HCT116 (cell line): Measurements from ENCODE around the gene FITM2. TPM values are rescaled to one million over a fixed set of nuclear protein-coding genes. Genes with fewer than 3 reads are reported as not detected.

Experiments
- ATAC-seq: fragments of 200-7000 bp; cut with Tn5 transposase; 2 replicates; pipeline ENCODE4 v1.9.1; 2020; ENCODE audit warnings: mild to moderate bottlenecking, moderate library complexity
- BruUV-seq: library from RNA; stranded (reverse); fragments of 400-500 nt; replicated peaks from 2 replicates; lab custom pipeline; 2021; lab: Mats Ljungman, UMichigan
- CTCF ChIA-PET: fragments of 300-600 bp; sonication (Branson Sonifier 250); formaldehyde crosslinking; loops from one replicate; lab custom pipeline; 2021; ENCODE audit warnings: antibody characterized with exemption; lab: Charles Lee
- POLR2A ChIA-PET: fragments of 300-600, 350-600 bp; sonication (Branson Sonifier 250); formaldehyde crosslinking; loops from one replicate; lab custom pipeline; 2021; ENCODE audit warnings: antibody characterized with exemption; lab: Charles Lee
- RAD21 ChIA-PET, 2 experiments: fragments of 300-600 bp; sonication (Branson Sonifier 250); formaldehyde crosslinking; loops; one replicate each; lab custom pipeline; 2023; ENCODE audit warnings: low total read pairs in 2 of 2; ENCODE audit not compliant: uncharacterized antibody in 2 of 2, unreplicated experiment in 2 of 2, low non-redundant PET in 1 of 2; lab: Charles Lee
- DNase-seq: peaks from one replicate; pipeline ENCODE4 v3.0.0-alpha.2; 2010; ENCODE audit warnings: low read depth, low spot score
- H2AFZ ChIP-seq: fragments of 200-600 bp; shearing (Covaris generic), sonication (generic); 2 replicates; pipeline ENCODE4 v1.6.1; 2017; ENCODE audit warnings: low read depth, mixed run types, mixed read lengths, antibody characterized with exemption, low read length; ENCODE audit not compliant: poor library complexity, severe bottlenecking
- H3K27ac ChIP-seq: 2 replicates; pipeline ENCODE4 v1.5.1; 2012; ENCODE audit warnings: low read depth, low read length
- H3K27me3 ChIP-seq: fragments of 200-600 bp; sonication (generic); 2 replicates; pipeline ENCODE4 v1.6.1; 2016; ENCODE audit warnings: mixed run types, low read length, mixed read lengths; ENCODE audit not compliant: insufficient read depth
- H3K36me3 ChIP-seq, 2 experiments: fragments of 200-500 bp in 1 of 2; fragments of 200-600 bp in 1 of 2; sonication (Bioruptor generic) in 1 of 2; sonication (generic) in 1 of 2; 2 replicates each; pipeline versions ENCODE4 v1.5.1 to v1.6.1; 2014 to 2016; ENCODE audit warnings: low read length in 2 of 2, inconsistent platforms in 1 of 2, mixed read lengths in 1 of 2, mixed run types in 1 of 2; ENCODE audit not compliant: insufficient read depth in 2 of 2, control insufficient read depth in 1 of 2
- H3K4me1 ChIP-seq, 2 experiments: fragments of 200-600 bp in 1 of 2; sonication (generic) in 1 of 2; 2 replicates each; pipeline versions ENCODE4 v1.5.1 to v1.6.1; 2012 to 2017; ENCODE audit warnings: low read length in 2 of 2, inconsistent platforms in 1 of 2, mild to moderate bottlenecking in 1 of 2, mixed read lengths in 1 of 2, mixed run types in 1 of 2, moderate library complexity in 1 of 2; ENCODE audit not compliant: insufficient read depth in 2 of 2, control insufficient read depth in 1 of 2
- H3K4me2 ChIP-seq: fragments of 200-600 bp; sonication (generic); 2 replicates; pipeline ENCODE4 v1.6.1; 2017; ENCODE audit warnings: mixed run types, low read length, mixed read lengths
- H3K4me3 ChIP-seq, 2 experiments: fragments of 200-600 bp in 1 of 2; sonication (generic) in 1 of 2; replicated peaks in 1 of 2; 2 replicates each; pipeline ENCODE4 v1.5.1; 2011 to 2016; ENCODE audit warnings: low read length in 2 of 2, control low read depth in 1 of 2, low read depth in 1 of 2, mild to moderate bottlenecking in 1 of 2, mixed read lengths in 1 of 2, mixed run types in 1 of 2
- H3K79me2 ChIP-seq: fragments of 200-600 bp; sonication (generic); 2 replicates; pipeline ENCODE4 v1.6.1; 2017; ENCODE audit warnings: mild to moderate bottlenecking, mixed run types, low read length, moderate library complexity, mixed read lengths; ENCODE audit not compliant: insufficient read depth
- H3K9ac ChIP-seq: fragments of 200-600 bp; sonication (generic); 2 replicates; pipeline ENCODE4 v1.6.1; 2016; ENCODE audit warnings: low read length, mixed read lengths
- H3K9me2 ChIP-seq: fragments of 200-600 bp; sonication (generic), shearing (Covaris generic); 2 replicates; pipeline ENCODE4 v1.6.1; 2017; ENCODE audit warnings: mixed run types, mild to moderate bottlenecking, moderate library complexity; ENCODE audit not compliant: insufficient read depth
- H3K9me3 ChIP-seq, 2 experiments: fragments of 200-500 bp in 1 of 2; fragments of 200-600 bp in 1 of 2; sonication (Bioruptor generic) in 1 of 2; sonication (generic) in 1 of 2; 2 replicates each; pipeline ENCODE4 v1.6.1; 2014 to 2017; ENCODE audit warnings: low read length in 2 of 2, mixed read lengths in 2 of 2, inconsistent platforms in 1 of 2, low read depth in 1 of 2, mild to moderate bottlenecking in 1 of 2, mixed run types in 1 of 2, moderate library complexity in 1 of 2; ENCODE audit not compliant: control insufficient read depth in 1 of 2, insufficient read depth in 1 of 2
- H4K20me1 ChIP-seq: fragments of 200-600 bp; sonication (generic), shearing (Covaris generic); 2 replicates; pipeline ENCODE4 v1.6.1; 2017; ENCODE audit warnings: mixed run types, mild to moderate bottlenecking, moderate library complexity; ENCODE audit not compliant: insufficient read depth
- EGR1 ChIP-seq: IDR thresholded peaks from 2 replicates; pipeline ENCODE4 v1.6.1; 2012; ENCODE audit warnings: low read depth
- SIN3A ChIP-seq: IDR thresholded peaks from 2 replicates; pipeline ENCODE4 v1.6.1; 2012; ENCODE audit warnings: low read depth
- SP1 ChIP-seq: IDR thresholded peaks from 2 replicates; pipeline ENCODE4 v1.6.1; 2012; ENCODE audit warnings: low read depth
- ZFX ChIP-seq: fragments of 450-650 bp; IDR thresholded peaks from 2 replicates; pipeline ENCODE4 v1.6.1; 2017
- ZNF274 ChIP-seq: fragments of 200-500 bp; sonication (Bioruptor generic); IDR thresholded peaks from 2 replicates; pipeline ENCODE4 v1.6.1; 2014; ENCODE audit warnings: mild to moderate bottlenecking, low read depth, low read length, inconsistent platforms
- intact Hi-C: fragments of 100-400 bp; cut with micrococcal nuclease; formaldehyde crosslinking; loops from 2 replicates; pipeline ENCODE4 v1.10.0; 2022
- total RNA-seq: library from RNA; stranded (reverse); gene quantifications from one replicate; pipeline ENCODE4 v1.2.1, GENCODE V29; 2021; ENCODE audit not compliant: unreplicated experiment
- TF ChIP-seq, protein P1 (sequence below): IDR thresholded peaks from 2 replicates; pipeline ENCODE4 v1.6.1; 2011; ENCODE audit warnings: mild to moderate bottlenecking, low read length, moderate library complexity; ENCODE audit not compliant: insufficient replicate concordance; ENCODE audit errors: extremely low read depth

The FITM2 gene
- total RNA-seq, 1 experiment from 2014 or later: 5.2 TPM

DNA sequence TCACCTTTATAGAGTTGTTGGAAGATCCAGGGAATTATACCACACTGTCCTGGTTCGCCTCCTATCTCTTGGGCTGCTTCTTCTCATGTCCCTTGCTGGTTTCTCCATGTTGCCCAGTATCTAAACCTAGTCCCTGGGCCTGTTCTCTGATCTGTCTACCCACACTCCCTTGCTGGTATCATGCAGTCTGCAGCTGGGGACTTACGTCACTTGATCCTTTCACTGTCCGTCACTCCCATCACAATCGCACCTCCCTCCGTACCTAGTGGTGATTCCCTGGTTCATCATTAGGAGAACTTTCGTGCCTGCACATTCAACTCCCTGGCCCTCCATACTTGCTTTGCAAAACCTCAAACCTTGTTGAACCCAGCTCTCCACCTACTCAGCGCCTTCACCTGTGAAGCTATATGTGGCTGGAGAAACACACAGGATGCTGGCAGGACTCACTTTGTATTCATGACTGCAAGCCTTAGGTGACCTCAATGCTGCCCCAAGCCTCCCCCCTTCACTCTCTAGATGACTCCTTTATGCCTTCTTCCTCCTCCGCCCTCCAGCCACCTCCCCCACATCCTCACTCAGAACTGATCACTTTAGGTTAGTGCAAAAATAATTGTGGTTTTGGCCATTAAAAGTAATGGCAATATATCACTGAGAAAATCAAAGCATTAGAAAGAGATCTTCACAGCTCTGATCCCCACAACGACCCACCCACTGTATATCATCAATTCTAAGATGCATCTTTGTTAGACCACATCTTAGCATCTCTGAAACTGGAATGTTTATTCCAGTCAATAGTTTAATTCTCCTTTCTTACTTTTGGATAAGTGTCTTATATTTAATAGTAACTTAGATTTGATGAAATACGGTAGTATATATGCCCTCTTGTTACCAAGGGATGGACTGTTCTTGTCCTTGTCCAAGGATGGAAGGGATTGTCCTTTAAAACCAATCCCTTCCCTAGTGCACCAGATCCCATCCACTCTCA lies 37.5 kb downstream of the FITM2 start:
- H3K9ac ChIP-seq: no peak overlapping the region

More for the DNA sequence above, 37.5 kb downstream of the FITM2 start:
- H3K79me2 ChIP-seq: no peaks in the 10 kb centered on the region
- BruUV-seq: no TSS peak
- H3K36me3 ChIP-seq: no peaks in the 10 kb centered on the region
- CTCF ChIA-PET: no interaction called here
- no peak overlapping the region for H2AFZ ChIP-seq
- H3K27ac ChIP-seq: no peak overlapping the region
- H3K4me3 ChIP-seq: no peak overlapping the region
- TF ChIP-seq SIN3A (no peak), ZFX (no peak), SP1 (no peak), EGR1 (no peak), ZNF274 (no peak)
- TF ChIP-seq, protein P1, sequence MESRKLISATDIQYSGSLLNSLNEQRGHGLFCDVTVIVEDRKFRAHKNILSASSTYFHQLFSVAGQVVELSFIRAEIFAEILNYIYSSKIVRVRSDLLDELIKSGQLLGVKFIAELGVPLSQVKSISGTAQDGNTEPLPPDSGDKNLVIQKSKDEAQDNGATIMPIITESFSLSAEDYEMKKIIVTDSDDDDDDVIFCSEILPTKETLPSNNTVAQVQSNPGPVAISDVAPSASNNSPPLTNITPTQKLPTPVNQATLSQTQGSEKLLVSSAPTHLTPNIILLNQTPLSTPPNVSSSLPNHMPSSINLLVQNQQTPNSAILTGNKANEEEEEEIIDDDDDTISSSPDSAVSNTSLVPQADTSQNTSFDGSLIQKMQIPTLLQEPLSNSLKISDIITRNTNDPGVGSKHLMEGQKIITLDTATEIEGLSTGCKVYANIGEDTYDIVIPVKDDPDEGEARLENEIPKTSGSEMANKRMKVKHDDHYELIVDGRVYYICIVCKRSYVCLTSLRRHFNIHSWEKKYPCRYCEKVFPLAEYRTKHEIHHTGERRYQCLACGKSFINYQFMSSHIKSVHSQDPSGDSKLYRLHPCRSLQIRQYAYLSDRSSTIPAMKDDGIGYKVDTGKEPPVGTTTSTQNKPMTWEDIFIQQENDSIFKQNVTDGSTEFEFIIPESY: no peak
- DNase-seq (no peak), ATAC-seq (no peak)
- POLR2A ChIA-PET: no interaction called here
- H3K27me3 ChIP-seq: no peaks in the 10 kb centered on the region; the same call in 1 of the 2 replicates
- H3K9me2 ChIP-seq: no peaks in the 10 kb centered on the region
- intact Hi-C loops: no loop called here
- H4K20me1 ChIP-seq: no peaks in the 10 kb centered on the region
- RAD21 ChIA-PET: no interaction called here
- H3K9me3 ChIP-seq: no peaks in the 10 kb centered on the region
- no peak overlapping the region for H3K4me2 ChIP-seq
- no peaks in the 10 kb centered on the region for H3K4me1 ChIP-seq
